WTC11 (cell line): ENCODE measurements around the gene NTRK3. TPM values are rescaled to one million over a fixed set of nuclear protein-coding genes. Genes with fewer than 3 reads are reported as not detected.

Source experiments
- ATAC-seq: fragments of 200-7000 bp; cut with Tn5 transposase; 2 replicates; pipeline ENCODE4 v1.10.0; 2021; ENCODE audit warnings: mild to moderate bottlenecking, moderate library complexity
- CTCF ChIA-PET: fragments of 300-600 bp; sonication (Branson Sonifier 250); formaldehyde crosslinking; loops from one replicate; lab custom pipeline; 2021; ENCODE audit warnings: antibody characterized with exemption; lab: Charles Lee
- POLR2A ChIA-PET: fragments of 350-600 bp; sonication (Branson Sonifier 250); formaldehyde crosslinking; loops from one replicate; lab custom pipeline; 2021; ENCODE audit warnings: antibody characterized with exemption; lab: Charles Lee
- DNase-seq: peaks from one replicate; pipeline ENCODE4 v3.0.0; 2021; ENCODE audit warnings: low spot score
- H3K27ac Mint-ChIP-seq: 2 replicates; pipeline ENCODE4 v1.8.0; 2021; ENCODE audit warnings: mixed read lengths
- H3K27me3 Mint-ChIP-seq: 2 replicates; pipeline ENCODE4 v1.8.0; 2021; ENCODE audit warnings: low read depth, mild to moderate bottlenecking, moderate library complexity, mixed read lengths
- H3K36me3 Mint-ChIP-seq: 2 replicates; pipeline ENCODE4 v1.8.0; 2021; ENCODE audit warnings: mixed read lengths
- H3K4me1 Mint-ChIP-seq: 2 replicates; pipeline ENCODE4 v1.8.0; 2022; ENCODE audit warnings: mixed read lengths
- H3K4me3 Mint-ChIP-seq: 2 replicates; pipeline ENCODE4 v1.8.0; 2021; ENCODE audit warnings: mild to moderate bottlenecking, moderate library complexity, mixed read lengths
- H3K9me3 Mint-ChIP-seq: 2 replicates; pipeline ENCODE4 v1.8.0; 2021; ENCODE audit warnings: mixed read lengths
- CREM ChIP-seq: sonication (generic); formaldehyde crosslinking; IDR thresholded peaks from 2 replicates; pipeline ENCODE4 v1.8.1; 2022; ENCODE audit warnings: mild to moderate bottlenecking, missing genetic modification reagents, moderate library complexity
- ESRRA ChIP-seq: sonication (generic); formaldehyde crosslinking; IDR thresholded peaks from 2 replicates; pipeline ENCODE4 v1.8.1; 2022; ENCODE audit warnings: mild to moderate bottlenecking, missing genetic modification reagents, borderline replicate concordance
- FOXJ3 ChIP-seq: sonication (generic); formaldehyde crosslinking; IDR thresholded peaks from 2 replicates; pipeline ENCODE4 v1.9.0; 2021; ENCODE audit warnings: missing genetic modification reagents, mild to moderate bottlenecking, borderline replicate concordance
- GTF2I ChIP-seq: fragments of 250-450 bp; sonication (Bioruptor Pico); conservative IDR thresholded peaks from 2 replicates; pipeline ENCODE4 v1.4.0; 2021; ENCODE audit warnings: mild to moderate bottlenecking
- RELA ChIP-seq: sonication (generic); formaldehyde crosslinking; IDR thresholded peaks from 2 replicates; pipeline ENCODE4 v1.8.1; 2022; ENCODE audit warnings: missing genetic modification reagents, mild to moderate bottlenecking, borderline replicate concordance
- ZNF671 ChIP-seq: fragments of 250-450 bp; sonication (Bioruptor Pico); IDR thresholded peaks from 2 replicates; pipeline ENCODE4 v1.8.0; 2021; ENCODE audit warnings: mild to moderate bottlenecking
- total RNA-seq: library from RNA; stranded (reverse); gene quantifications from 3 replicates; pipeline ENCODE4 v1.2.3, GENCODE V29; 2021
- TF ChIP-seq, protein P1 (sequence below): fragments of 250-450 bp; sonication (Bioruptor Pico); IDR thresholded peaks from 2 replicates; pipeline ENCODE4 v1.9.0; 2021; ENCODE audit warnings: mild to moderate bottlenecking, borderline replicate concordance
- TF ChIP-seq, protein P2 (sequence below): fragments of 250-450 bp; sonication (Bioruptor Pico); IDR thresholded peaks from 2 replicates; pipeline ENCODE4 v1.9.0; 2021; ENCODE audit warnings: mild to moderate bottlenecking
- TF ChIP-seq, protein P3 (sequence below): sonication (generic); formaldehyde crosslinking; IDR thresholded peaks from 2 replicates; pipeline ENCODE4 v1.8.1; 2022; ENCODE audit warnings: missing genetic modification reagents, borderline replicate concordance
- TF ChIP-seq, protein P4 (sequence below): sonication (generic); formaldehyde crosslinking; IDR thresholded peaks from 2 replicates; pipeline ENCODE4 v1.8.1; 2023; ENCODE audit warnings: mild to moderate bottlenecking, missing genetic modification reagents
- TF ChIP-seq, protein P5 (sequence below): sonication (generic); formaldehyde crosslinking; IDR thresholded peaks from 2 replicates; pipeline ENCODE4 v1.8.0; 2022; ENCODE audit warnings: missing genetic modification reagents
- TF ChIP-seq, protein P6 (sequence below): sonication (generic); formaldehyde crosslinking; IDR thresholded peaks from 2 replicates; pipeline ENCODE4 v1.8.1; 2022; ENCODE audit warnings: low read depth, missing genetic modification reagents, borderline replicate concordance
- TF ChIP-seq, protein P7 (sequence below): sonication (generic); formaldehyde crosslinking; IDR thresholded peaks from 2 replicates; pipeline ENCODE4 v1.8.0; 2023; ENCODE audit warnings: missing genetic modification reagents
- TF ChIP-seq, protein P8 (sequence below): fragments of 250-450 bp; sonication (Bioruptor Pico); IDR thresholded peaks from 2 replicates; pipeline ENCODE4 v1.9.0; 2021; ENCODE audit warnings: moderate library complexity, mild to moderate bottlenecking, inconsistent platforms, borderline replicate concordance
- TF ChIP-seq, protein P9 (sequence below): sonication (generic); formaldehyde crosslinking; IDR thresholded peaks from 2 replicates; pipeline ENCODE4 v1.8.1; 2022; ENCODE audit warnings: mild to moderate bottlenecking, moderate library complexity, missing genetic modification reagents

The NTRK3 gene
- total RNA-seq, 1 experiment from 2014 or later, result 12.3 TPM

DNA sequence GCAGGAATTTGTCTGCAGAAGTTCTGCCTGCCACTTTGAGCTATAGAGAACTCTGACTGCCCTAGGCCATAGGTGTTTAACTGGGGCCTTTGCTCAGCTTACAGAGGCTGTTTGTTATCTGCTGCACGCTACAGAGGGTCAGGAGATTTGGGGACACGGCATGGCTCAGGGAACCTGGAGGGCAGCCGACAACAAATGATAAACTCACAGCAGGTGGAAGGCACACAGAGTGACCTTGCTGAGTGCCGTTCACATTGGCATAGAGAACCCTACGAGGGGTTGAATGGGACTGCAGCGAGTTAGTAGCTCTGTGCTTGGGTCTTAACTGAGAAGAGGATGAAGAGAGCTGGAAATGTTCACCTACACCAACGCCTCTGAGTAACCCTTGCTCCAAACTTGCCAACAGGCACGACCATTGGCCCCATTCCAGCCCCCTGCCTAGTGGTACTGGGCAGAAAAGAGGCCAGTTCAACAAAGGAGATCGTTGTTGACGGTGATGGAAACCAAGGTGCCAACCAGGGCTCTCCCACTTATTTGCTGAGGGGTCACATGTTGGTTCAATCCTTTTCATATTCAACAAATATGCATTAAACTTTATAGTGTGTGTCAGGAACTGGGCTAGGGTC lies 301.1 kb downstream of the NTRK3 start:
- Mint-ChIP-seq H3K27me3 (no peaks in the 10 kb centered on the region), H3K9me3 (no peaks in the 10 kb centered on the region), H3K36me3 (no peaks in the 10 kb centered on the region), H3K4me1 (peaks cover 14% of the 10 kb centered on the region), H3K27ac (no peak overlapping the region), H3K4me3 (no peak overlapping the region)
- TF ChIP-seq RELA (CRISPR knock-in tag) (no peak), GTF2I (CRISPR knock-in tag) (no peak)
- TF ChIP-seq, protein P1, sequence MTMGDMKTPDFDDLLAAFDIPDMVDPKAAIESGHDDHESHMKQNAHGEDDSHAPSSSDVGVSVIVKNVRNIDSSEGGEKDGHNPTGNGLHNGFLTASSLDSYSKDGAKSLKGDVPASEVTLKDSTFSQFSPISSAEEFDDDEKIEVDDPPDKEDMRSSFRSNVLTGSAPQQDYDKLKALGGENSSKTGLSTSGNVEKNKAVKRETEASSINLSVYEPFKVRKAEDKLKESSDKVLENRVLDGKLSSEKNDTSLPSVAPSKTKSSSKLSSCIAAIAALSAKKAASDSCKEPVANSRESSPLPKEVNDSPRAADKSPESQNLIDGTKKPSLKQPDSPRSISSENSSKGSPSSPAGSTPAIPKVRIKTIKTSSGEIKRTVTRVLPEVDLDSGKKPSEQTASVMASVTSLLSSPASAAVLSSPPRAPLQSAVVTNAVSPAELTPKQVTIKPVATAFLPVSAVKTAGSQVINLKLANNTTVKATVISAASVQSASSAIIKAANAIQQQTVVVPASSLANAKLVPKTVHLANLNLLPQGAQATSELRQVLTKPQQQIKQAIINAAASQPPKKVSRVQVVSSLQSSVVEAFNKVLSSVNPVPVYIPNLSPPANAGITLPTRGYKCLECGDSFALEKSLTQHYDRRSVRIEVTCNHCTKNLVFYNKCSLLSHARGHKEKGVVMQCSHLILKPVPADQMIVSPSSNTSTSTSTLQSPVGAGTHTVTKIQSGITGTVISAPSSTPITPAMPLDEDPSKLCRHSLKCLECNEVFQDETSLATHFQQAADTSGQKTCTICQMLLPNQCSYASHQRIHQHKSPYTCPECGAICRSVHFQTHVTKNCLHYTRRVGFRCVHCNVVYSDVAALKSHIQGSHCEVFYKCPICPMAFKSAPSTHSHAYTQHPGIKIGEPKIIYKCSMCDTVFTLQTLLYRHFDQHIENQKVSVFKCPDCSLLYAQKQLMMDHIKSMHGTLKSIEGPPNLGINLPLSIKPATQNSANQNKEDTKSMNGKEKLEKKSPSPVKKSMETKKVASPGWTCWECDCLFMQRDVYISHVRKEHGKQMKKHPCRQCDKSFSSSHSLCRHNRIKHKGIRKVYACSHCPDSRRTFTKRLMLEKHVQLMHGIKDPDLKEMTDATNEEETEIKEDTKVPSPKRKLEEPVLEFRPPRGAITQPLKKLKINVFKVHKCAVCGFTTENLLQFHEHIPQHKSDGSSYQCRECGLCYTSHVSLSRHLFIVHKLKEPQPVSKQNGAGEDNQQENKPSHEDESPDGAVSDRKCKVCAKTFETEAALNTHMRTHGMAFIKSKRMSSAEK, result no peak
- CTCF ChIA-PET, result interaction anchor here (0.9 kb wide), 1 partner anchor 49 kb away, joined by 3 read pairs; no protein-coding TSS in a partner anchor
- no peak for DNase-seq
- POLR2A ChIA-PET, result no interaction called here
- no peak for ATAC-seq

DNA sequence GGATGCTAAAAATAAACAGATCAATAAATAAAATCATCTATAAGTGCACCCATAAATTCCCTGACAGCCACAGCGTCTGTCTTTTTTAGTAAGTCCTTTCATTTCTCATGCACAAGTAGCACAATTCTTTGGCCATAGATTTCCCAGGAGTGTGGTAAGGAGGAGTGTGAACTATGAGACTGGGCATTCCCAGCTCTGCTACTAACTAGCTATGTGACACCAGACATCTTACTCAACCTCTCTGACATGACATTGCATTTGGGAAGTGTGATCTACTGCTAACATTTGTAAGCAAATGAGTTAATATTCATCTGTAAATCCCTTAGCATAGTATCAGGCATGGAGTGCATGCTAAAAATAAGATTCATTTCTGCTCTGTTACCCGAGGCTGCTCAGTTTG lies 301.7 kb downstream of the NTRK3 start:
- Mint-ChIP-seq H3K27ac (no peak overlapping the region), H3K27me3 (no peaks in the 10 kb centered on the region), H3K9me3 (no peaks in the 10 kb centered on the region), H3K4me3 (no peak overlapping the region), H3K4me1 (peaks cover 14% of the 10 kb centered on the region), H3K36me3 (no peaks in the 10 kb centered on the region)
- POLR2A ChIA-PET, result no interaction called here
- CTCF ChIA-PET, result no interaction called here
- ATAC-seq (no peak), DNase-seq (no peak)
- TF ChIP-seq ESRRA (CRISPR knock-in tag) (no peak), CREM (CRISPR knock-in tag) (no peak), ZNF671 (no peak), FOXJ3 (no peak)
- TF ChIP-seq, protein P2, sequence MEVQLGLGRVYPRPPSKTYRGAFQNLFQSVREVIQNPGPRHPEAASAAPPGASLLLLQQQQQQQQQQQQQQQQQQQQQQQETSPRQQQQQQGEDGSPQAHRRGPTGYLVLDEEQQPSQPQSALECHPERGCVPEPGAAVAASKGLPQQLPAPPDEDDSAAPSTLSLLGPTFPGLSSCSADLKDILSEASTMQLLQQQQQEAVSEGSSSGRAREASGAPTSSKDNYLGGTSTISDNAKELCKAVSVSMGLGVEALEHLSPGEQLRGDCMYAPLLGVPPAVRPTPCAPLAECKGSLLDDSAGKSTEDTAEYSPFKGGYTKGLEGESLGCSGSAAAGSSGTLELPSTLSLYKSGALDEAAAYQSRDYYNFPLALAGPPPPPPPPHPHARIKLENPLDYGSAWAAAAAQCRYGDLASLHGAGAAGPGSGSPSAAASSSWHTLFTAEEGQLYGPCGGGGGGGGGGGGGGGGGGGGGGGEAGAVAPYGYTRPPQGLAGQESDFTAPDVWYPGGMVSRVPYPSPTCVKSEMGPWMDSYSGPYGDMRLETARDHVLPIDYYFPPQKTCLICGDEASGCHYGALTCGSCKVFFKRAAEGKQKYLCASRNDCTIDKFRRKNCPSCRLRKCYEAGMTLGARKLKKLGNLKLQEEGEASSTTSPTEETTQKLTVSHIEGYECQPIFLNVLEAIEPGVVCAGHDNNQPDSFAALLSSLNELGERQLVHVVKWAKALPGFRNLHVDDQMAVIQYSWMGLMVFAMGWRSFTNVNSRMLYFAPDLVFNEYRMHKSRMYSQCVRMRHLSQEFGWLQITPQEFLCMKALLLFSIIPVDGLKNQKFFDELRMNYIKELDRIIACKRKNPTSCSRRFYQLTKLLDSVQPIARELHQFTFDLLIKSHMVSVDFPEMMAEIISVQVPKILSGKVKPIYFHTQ (CRISPR knock-in tag), result no peak
- TF ChIP-seq, protein P3, sequence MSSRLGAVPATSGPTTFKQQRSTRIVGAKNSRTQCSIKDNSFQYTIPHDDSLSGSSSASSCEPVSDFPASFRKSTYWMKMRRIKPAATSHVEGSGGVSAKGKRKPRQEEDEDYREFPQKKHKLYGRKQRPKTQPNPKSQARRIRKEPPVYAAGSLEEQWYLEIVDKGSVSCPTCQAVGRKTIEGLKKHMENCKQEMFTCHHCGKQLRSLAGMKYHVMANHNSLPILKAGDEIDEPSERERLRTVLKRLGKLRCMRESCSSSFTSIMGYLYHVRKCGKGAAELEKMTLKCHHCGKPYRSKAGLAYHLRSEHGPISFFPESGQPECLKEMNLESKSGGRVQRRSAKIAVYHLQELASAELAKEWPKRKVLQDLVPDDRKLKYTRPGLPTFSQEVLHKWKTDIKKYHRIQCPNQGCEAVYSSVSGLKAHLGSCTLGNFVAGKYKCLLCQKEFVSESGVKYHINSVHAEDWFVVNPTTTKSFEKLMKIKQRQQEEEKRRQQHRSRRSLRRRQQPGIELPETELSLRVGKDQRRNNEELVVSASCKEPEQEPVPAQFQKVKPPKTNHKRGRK (CRISPR knock-in tag), result no peak
- TF ChIP-seq, protein P4, sequence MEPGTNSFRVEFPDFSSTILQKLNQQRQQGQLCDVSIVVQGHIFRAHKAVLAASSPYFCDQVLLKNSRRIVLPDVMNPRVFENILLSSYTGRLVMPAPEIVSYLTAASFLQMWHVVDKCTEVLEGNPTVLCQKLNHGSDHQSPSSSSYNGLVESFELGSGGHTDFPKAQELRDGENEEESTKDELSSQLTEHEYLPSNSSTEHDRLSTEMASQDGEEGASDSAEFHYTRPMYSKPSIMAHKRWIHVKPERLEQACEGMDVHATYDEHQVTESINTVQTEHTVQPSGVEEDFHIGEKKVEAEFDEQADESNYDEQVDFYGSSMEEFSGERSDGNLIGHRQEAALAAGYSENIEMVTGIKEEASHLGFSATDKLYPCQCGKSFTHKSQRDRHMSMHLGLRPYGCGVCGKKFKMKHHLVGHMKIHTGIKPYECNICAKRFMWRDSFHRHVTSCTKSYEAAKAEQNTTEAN (CRISPR knock-in tag), result no peak
- TF ChIP-seq, protein P5, sequence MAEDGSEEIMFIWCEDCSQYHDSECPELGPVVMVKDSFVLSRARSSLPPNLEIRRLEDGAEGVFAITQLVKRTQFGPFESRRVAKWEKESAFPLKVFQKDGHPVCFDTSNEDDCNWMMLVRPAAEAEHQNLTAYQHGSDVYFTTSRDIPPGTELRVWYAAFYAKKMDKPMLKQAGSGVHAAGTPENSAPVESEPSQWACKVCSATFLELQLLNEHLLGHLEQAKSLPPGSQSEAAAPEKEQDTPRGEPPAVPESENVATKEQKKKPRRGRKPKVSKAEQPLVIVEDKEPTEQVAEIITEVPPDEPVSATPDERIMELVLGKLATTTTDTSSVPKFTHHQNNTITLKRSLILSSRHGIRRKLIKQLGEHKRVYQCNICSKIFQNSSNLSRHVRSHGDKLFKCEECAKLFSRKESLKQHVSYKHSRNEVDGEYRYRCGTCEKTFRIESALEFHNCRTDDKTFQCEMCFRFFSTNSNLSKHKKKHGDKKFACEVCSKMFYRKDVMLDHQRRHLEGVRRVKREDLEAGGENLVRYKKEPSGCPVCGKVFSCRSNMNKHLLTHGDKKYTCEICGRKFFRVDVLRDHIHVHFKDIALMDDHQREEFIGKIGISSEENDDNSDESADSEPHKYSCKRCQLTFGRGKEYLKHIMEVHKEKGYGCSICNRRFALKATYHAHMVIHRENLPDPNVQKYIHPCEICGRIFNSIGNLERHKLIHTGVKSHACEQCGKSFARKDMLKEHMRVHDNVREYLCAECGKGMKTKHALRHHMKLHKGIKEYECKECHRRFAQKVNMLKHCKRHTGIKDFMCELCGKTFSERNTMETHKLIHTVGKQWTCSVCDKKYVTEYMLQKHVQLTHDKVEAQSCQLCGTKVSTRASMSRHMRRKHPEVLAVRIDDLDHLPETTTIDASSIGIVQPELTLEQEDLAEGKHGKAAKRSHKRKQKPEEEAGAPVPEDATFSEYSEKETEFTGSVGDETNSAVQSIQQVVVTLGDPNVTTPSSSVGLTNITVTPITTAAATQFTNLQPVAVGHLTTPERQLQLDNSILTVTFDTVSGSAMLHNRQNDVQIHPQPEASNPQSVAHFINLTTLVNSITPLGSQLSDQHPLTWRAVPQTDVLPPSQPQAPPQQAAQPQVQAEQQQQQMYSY (CRISPR knock-in tag), result no peak
- TF ChIP-seq, protein P6, sequence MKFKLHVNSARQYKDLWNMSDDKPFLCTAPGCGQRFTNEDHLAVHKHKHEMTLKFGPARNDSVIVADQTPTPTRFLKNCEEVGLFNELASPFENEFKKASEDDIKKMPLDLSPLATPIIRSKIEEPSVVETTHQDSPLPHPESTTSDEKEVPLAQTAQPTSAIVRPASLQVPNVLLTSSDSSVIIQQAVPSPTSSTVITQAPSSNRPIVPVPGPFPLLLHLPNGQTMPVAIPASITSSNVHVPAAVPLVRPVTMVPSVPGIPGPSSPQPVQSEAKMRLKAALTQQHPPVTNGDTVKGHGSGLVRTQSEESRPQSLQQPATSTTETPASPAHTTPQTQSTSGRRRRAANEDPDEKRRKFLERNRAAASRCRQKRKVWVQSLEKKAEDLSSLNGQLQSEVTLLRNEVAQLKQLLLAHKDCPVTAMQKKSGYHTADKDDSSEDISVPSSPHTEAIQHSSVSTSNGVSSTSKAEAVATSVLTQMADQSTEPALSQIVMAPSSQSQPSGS (CRISPR knock-in tag), result no peak
- TF ChIP-seq, protein P7, sequence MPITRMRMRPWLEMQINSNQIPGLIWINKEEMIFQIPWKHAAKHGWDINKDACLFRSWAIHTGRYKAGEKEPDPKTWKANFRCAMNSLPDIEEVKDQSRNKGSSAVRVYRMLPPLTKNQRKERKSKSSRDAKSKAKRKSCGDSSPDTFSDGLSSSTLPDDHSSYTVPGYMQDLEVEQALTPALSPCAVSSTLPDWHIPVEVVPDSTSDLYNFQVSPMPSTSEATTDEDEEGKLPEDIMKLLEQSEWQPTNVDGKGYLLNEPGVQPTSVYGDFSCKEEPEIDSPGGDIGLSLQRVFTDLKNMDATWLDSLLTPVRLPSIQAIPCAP (CRISPR knock-in tag), result no peak
- TF ChIP-seq, protein P8, sequence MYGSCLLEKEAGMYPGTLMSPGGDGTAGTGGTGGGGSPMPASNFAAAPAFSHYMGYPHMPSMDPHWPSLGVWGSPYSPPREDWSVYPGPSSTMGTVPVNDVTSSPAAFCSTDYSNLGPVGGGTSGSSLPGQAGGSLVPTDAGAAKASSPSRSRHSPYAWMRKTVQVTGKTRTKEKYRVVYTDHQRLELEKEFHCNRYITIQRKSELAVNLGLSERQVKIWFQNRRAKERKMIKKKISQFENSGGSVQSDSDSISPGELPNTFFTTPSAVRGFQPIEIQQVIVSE, result no peak
- TF ChIP-seq, protein P9, sequence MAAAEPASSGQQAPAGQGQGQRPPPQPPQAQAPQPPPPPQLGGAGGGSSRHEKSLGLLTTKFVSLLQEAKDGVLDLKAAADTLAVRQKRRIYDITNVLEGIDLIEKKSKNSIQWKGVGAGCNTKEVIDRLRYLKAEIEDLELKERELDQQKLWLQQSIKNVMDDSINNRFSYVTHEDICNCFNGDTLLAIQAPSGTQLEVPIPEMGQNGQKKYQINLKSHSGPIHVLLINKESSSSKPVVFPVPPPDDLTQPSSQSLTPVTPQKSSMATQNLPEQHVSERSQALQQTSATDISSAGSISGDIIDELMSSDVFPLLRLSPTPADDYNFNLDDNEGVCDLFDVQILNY (CRISPR knock-in tag), result no peak
